GM23248 (cell line): ENCODE results near the gene MEFV. TPM values are rescaled to one million over a fixed set of nuclear protein-coding genes. Genes with fewer than 3 reads are reported as not detected.
A peak's percentile ranks its signal among the peaks of the same experiment; 100 is the strongest.

Experiments
- DNase-seq: peaks from one replicate; pipeline ENCODE4 v3.0.0-alpha.2; 2015
- H2AFZ ChIP-seq: fragments of 200-600 bp; sonication (generic); 2 replicates; pipeline ENCODE4 v1.6.1; 2016; ENCODE audit warnings: antibody characterized with exemption
- H3F3A ChIP-seq: fragments of 200-600 bp; sonication (generic); 2 replicates; pipeline ENCODE4 v1.6.1; 2016; ENCODE audit warnings: mild to moderate bottlenecking, antibody characterized with exemption, mixed run types; ENCODE audit not compliant: insufficient read depth
- H3K27ac ChIP-seq: fragments of 200-600 bp; sonication (generic); 2 replicates; pipeline ENCODE4 v1.5.1; 2016; ENCODE audit warnings: mild to moderate bottlenecking
- H3K27me3 ChIP-seq: fragments of 200-600 bp; sonication (generic); replicated peaks from 2 replicates; pipeline ENCODE4 v1.6.1; 2016; ENCODE audit warnings: mild to moderate bottlenecking; ENCODE audit not compliant: insufficient read depth
- H3K36me3 ChIP-seq: fragments of 200-600 bp; sonication (generic); 2 replicates; pipeline ENCODE4 v1.6.1; 2016; ENCODE audit warnings: low read depth, mild to moderate bottlenecking
- H3K4me1 ChIP-seq: fragments of 200-600 bp; sonication (generic); 2 replicates; pipeline ENCODE4 v1.6.1; 2016; ENCODE audit warnings: mild to moderate bottlenecking; ENCODE audit not compliant: insufficient read depth
- H3K4me2 ChIP-seq: fragments of 200-600 bp; sonication (generic); one replicate; pipeline ENCODE4 v1.6.1; 2016; ENCODE audit warnings: mild to moderate bottlenecking; ENCODE audit not compliant: unreplicated experiment
- H3K4me3 ChIP-seq: fragments of 200-600 bp; sonication (generic); 2 replicates; pipeline ENCODE4 v1.5.1; 2016; ENCODE audit warnings: mild to moderate bottlenecking
- H3K79me2 ChIP-seq: fragments of 200-600 bp; sonication (generic); 2 replicates; pipeline ENCODE4 v1.6.1; 2016; ENCODE audit warnings: mild to moderate bottlenecking; ENCODE audit not compliant: insufficient read depth
- H3K9ac ChIP-seq: fragments of 200-600 bp; sonication (generic); 2 replicates; pipeline ENCODE4 v1.6.1; 2016; ENCODE audit warnings: mild to moderate bottlenecking
- H3K9me2 ChIP-seq: fragments of 200-600 bp; sonication (generic); 2 replicates; pipeline ENCODE4 v1.6.1; 2016; ENCODE audit warnings: mixed run types, mild to moderate bottlenecking, moderate library complexity; ENCODE audit not compliant: insufficient read depth
- H3K9me3 ChIP-seq: fragments of 200-600 bp; sonication (generic); one replicate; pipeline ENCODE4 v1.6.1; 2017; ENCODE audit warnings: low read depth
- H4K20me1 ChIP-seq: fragments of 200-600 bp; sonication (generic); 2 replicates; pipeline ENCODE4 v1.6.0; 2016; ENCODE audit not compliant: insufficient read depth
- EZH2 ChIP-seq: fragments of 200-600 bp; sonication (generic); IDR thresholded peaks from 2 replicates; pipeline ENCODE4 v1.6.1; 2018; ENCODE audit warnings: antibody characterized with exemption, mild to moderate bottlenecking; ENCODE audit not compliant: insufficient read depth, poor library complexity, severe bottlenecking
- EZH2phosphoT487 ChIP-seq: fragments of 200-600 bp; sonication (generic); IDR thresholded peaks from 2 replicates; pipeline ENCODE4 v1.6.1; 2018; ENCODE audit warnings: antibody characterized with exemption, moderate library complexity, mild to moderate bottlenecking, low read depth; ENCODE audit not compliant: insufficient read depth
- WGBS, 2 experiments: methylation state at CpG; one replicate each; pipeline ENCODE4 v1.1.6; 2015 to 2017; ENCODE audit warnings: low lambda C conversion rate in 2 of 2, low coverage in 1 of 2; ENCODE audit errors: missing lambda C conversion rate in 2 of 2; 5-methylcytosine and 5-hydroxymethylcytosine counted together
- in situ Hi-C: fragments of 300-500 bp; cut with MboI; formaldehyde crosslinking; loops from 2 replicates; pipeline ENCODE4 v1.15.0; 2020
- polyA plus RNA-seq: library from polyadenylated mRNA; unstranded; fragments of >200 nt; fragmentation: Nextera tagmentation; extraction: Ambion mirVana; gene quantifications from 2 replicates; pipeline ENCODE4 v1.2.1, GENCODE V29; 2016
- total RNA-seq: library from RNA; depleted of rRNA; stranded (reverse); fragments of >200 nt; shearing (Covaris generic); gene quantifications from 2 replicates; pipeline ENCODE4 v1.2.3, GENCODE V29; 2014

Gene MEFV
- total and polyA plus RNA-seq, 2 experiments from 2014 or later: not detected

DNA sequence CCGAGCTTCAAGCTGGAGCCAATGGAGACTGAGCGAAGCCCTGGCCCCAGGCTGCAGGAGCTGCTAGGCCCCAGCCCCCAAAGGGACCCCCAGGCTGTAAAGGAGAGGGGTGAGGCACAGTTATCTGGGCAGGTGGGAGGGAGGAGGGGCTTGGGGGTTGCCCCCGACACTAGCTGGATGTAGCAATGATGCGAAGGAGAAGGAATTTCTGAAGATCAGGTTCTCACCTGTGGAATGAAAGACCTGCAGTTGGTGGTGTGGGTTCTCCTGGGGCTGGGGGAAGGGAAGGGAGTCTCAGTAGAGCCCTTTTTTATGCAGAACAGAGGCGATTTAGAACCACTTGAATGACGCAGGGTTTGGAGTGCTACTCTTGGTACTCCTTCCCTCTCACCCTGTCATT, 28.7 kb upstream of the MEFV start:
- H3K9me3 ChIP-seq: no peaks in the 10 kb centered on the region
- H3F3A ChIP-seq: peaks cover 11% of the 10 kb centered on the region
- H3K9ac ChIP-seq: no peak overlapping the region; the same call in 1 of the 2 replicates
- no peaks in the 10 kb centered on the region for H3K9me2 ChIP-seq
- H2AFZ ChIP-seq: no peak overlapping the region
- H4K20me1 ChIP-seq: no peaks in the 10 kb centered on the region
- H3K4me3 ChIP-seq: peak overlapping the region; percentile 88
- no peak for DNase-seq
- H3K4me1 ChIP-seq: peaks cover 10% of the 10 kb centered on the region
- peaks cover 28% of the 10 kb centered on the region for H3K36me3 ChIP-seq
- TF ChIP-seq EZH2 (no peak), EZH2phosphoT487 (no peak)
- in situ Hi-C loops: no loop called here
- no peak overlapping the region for H3K27ac ChIP-seq
- WGBS, 2 experiments: 86 to 89% methylated on average over 6 of the region's 6 CpGs
- peak overlapping the region; percentile 96 for H3K4me2 ChIP-seq
- peaks cover 68% of the 10 kb centered on the region for H3K79me2 ChIP-seq
- H3K27me3 ChIP-seq: no peaks in the 10 kb centered on the region

DNA sequence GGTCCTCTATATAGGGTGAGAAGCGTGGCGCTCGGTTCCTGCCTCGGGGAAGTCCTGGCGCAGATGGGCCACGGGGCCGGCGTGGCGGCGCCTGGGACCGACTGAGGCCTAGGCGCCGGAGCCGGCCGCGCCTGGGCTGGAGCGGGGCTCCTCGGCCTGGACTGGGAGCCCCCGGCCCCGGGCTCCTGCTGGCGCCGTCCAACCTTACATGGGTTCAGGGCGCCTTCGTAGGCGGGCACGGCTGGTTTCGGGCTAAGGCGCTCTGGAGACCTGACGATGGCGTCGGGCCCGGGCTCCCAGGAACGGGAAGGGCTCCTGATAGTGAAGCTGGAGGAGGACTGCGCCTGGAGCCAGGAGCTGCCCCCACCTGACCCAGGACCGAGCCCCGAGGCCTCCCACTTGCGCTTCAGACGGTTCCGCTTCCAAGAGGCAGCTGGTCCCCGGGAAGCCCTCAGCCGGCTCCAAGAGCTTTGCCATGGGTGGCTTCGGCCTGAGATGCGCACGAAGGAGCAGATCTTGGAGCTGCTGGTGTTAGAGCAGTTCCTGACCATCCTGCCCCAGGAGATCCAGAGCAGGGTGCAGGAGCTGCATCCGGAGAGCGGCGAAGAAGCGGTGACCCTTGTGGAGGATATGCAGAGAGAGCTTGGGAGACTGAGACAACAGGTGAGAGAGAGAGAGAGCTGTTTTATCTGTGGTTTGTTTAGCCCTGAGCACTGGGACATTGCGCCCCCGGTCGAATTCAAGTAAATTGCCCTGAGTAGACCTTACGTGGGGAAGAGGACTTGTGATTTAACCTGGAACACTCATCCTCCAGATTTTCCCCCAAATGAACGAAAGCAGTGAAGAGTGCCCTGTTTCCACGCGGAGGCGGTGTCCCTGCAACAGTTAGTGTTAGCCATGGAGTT, 27.4 kb upstream of the MEFV start:
- peaks cover 10% of the 10 kb centered on the region for H3K4me1 ChIP-seq
- H3K27ac ChIP-seq: peak overlapping the region; percentile 98
- peak overlapping the region; percentile 94 for H3K9ac ChIP-seq
- H3K4me3 ChIP-seq: peak overlapping the region; percentile 88
- 9 to 17% methylated on average over 22 to 49 of the region's 56 CpGs for WGBS, 2 experiments
- peaks cover 15% of the 10 kb centered on the region for H3K36me3 ChIP-seq
- H4K20me1 ChIP-seq: no peaks in the 10 kb centered on the region
- peak overlapping the region; percentile 50; the same call in 1 of the 2 replicates for H2AFZ ChIP-seq
- peak; percentile 57 for DNase-seq
- H3K27me3 ChIP-seq: no peaks in the 10 kb centered on the region
- H3K4me2 ChIP-seq: peak overlapping the region; percentile 96
- in situ Hi-C loops: no loop called here
- H3K9me3 ChIP-seq: no peaks in the 10 kb centered on the region
- TF ChIP-seq EZH2phosphoT487 (no peak), EZH2 (no peak)
- peaks cover 55% of the 10 kb centered on the region for H3K79me2 ChIP-seq
- no peaks in the 10 kb centered on the region for H3K9me2 ChIP-seq
- peaks cover 11% of the 10 kb centered on the region for H3F3A ChIP-seq

DNA sequence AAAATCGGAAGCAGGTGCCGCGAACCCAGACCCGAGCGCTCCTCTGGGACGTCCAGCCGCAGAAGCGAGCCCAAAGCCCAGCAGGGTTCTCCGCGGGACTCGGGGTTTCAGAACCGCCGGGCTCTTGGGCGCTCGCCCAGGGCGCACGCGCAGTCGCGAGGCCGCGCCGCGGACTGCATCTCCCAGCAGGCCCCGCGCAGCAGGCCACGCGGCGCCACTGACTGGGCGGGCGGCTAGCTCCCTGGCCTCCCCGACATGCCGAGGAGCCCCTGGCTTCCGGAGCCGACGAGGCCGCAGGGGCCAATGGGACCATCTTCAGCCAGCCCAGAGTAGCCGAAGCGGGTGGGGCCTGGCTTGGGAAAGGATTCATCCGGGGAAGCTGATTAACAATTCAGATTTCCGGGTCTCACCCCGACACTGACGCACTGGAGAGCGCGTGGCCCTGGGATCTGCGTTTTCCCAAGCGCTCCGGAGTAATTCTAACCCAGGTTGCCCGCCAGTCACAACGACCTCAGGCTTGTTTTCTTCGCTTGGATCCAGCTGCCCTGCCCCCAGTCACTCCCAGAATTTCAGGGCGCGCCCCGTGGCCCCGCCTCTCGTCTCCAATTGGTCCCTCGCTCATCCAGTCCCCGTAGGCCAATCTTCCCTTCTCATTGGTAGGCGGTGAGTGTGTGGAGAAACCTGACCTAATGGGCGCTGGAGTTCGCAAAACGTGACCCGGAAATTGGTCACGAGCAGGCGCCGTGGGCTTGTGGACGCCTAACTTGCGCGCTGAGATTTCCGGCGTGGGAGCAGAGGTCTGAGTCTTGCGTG, 26.5 kb upstream of the MEFV start, which contains the start of gene ZNF263:
Gene ZNF263, plus strand, starts transcription at position 762 of the 813 bp plus-strand sequence. CDS start 328 bp downstream, outside the sequence.
- in situ Hi-C loops: no loop called here
- Histone ChIP-seq H3K9me2 (no peaks in the 10 kb centered on the region), H2AFZ (peak within 1 kb of the TSS; percentile 97), H3K79me2 (peaks cover 46% of the 10 kb centered on the region), H3K27ac (peak within 1 kb of the TSS; percentile 98), H3K4me1 (peaks cover 10% of the 10 kb centered on the region), H3K4me2 (peak within 1 kb of the TSS; percentile 99), H3K27me3 (no peaks in the 10 kb centered on the region), H3K36me3 (peaks cover 8% of the 10 kb centered on the region; the same call in 1 of the 2 replicates), H3F3A (peaks cover 11% of the 10 kb centered on the region), H4K20me1 (no peaks in the 10 kb centered on the region), H3K4me3 (peak within 1 kb of the TSS; percentile 88), H3K9ac (peak within 1 kb of the TSS; percentile 94), H3K9me3 (no peaks in the 10 kb centered on the region)
- peak; percentile 99 for DNase-seq
- TF ChIP-seq EZH2phosphoT487: no peak
- TF ChIP-seq EZH2: no peak
- WGBS, 2 experiments: 1% methylated on average over 64 to 70 of the region's 72 CpGs

DNA sequence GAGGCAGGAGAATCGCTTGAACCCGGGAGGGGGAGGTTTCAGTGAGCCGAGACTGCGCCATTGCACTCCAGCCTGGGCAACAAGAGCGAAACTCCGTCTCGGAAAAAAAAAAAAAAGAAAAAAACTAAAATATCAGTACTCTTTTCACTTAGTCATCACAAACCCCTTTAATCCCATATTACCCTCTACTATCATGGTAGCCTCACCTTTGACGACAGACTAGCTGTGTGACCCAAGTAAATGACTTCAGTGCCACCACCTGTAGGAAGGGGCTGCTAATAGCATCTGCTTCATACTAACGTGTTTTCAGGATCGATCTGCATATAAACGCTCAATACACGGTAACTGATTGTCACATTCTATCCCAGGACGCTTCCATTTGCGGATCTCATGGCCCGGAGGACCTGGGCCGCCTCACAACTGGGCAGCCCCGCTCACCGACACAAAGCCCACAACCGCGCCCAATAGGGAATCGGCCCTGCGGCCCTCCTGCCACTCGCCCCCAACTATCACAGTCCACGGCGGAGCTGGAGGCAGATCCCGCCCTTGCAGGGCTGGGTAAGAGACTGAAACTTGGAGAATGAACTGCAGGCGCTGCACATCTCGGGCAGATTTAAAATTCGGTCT, 25.8 kb upstream of the MEFV start:
- Histone ChIP-seq H3K79me2 (peaks cover 39% of the 10 kb centered on the region), H3K4me3 (peak overlapping the region; percentile 88), H3K36me3 (peaks cover 8% of the 10 kb centered on the region; the same call in 1 of the 2 replicates), H3K27me3 (no peaks in the 10 kb centered on the region), H3K9ac (peak overlapping the region; percentile 94), H3K4me1 (peaks cover 10% of the 10 kb centered on the region), H3F3A (peaks cover 11% of the 10 kb centered on the region), H3K27ac (peak overlapping the region; percentile 98), H3K9me2 (no peaks in the 10 kb centered on the region), H4K20me1 (no peaks in the 10 kb centered on the region), H3K4me2 (peak overlapping the region; percentile 99), H3K9me3 (no peaks in the 10 kb centered on the region), H2AFZ (peak overlapping the region; percentile 97)
- in situ Hi-C loops: no loop called here
- TF ChIP-seq EZH2phosphoT487: no peak
- TF ChIP-seq EZH2: no peak
- 9 to 15% methylated on average over 26 to 28 of the region's 29 CpGs for WGBS, 2 experiments
- DNase-seq: peak; percentile 85
